A673 (cell line): ENCODE measurements around the gene PRRT4.

Experiments used
- EZH2 ChIP-seq: fragments of 200-600 bp; sonication (generic); IDR thresholded peaks from 2 replicates; pipeline ENCODE4 v1.6.1; 2017; ENCODE audit warnings: borderline replicate concordance, low read depth, mild to moderate bottlenecking, mixed read lengths, antibody characterized with exemption, low read length; ENCODE audit not compliant: poor library complexity, severe bottlenecking
- TF ChIP-seq, protein P1 (sequence below): fragments of 300-800, 200-600 bp; sonication (generic); conservative IDR thresholded peaks from 2 replicates; pipeline ENCODE4 v1.5.1; 2017; ENCODE audit warnings: low read depth, mild to moderate bottlenecking, antibody characterized with exemption, low read length, moderate library complexity, mixed read lengths

DNA sequence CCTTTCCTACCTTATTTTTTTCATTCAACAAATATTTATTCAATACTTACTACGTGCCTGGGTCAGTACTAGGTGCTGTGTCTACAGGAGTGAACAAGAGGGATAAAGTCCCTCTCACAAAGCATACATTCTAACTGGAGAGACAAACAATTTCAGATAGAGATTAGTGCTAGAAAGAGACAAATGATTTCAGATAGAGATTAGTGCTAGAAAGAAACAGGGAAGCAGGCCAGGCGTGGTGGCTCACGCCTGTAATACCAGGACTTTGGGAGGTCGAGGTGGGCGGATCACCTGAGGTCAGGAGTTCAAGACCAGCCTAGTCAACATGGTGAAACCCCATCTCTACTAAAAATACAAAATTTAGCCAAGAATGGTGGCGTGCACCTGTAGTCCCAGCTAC is 52.4 kb downstream of the PRRT4 start:
- TF ChIP-seq, protein P1, sequence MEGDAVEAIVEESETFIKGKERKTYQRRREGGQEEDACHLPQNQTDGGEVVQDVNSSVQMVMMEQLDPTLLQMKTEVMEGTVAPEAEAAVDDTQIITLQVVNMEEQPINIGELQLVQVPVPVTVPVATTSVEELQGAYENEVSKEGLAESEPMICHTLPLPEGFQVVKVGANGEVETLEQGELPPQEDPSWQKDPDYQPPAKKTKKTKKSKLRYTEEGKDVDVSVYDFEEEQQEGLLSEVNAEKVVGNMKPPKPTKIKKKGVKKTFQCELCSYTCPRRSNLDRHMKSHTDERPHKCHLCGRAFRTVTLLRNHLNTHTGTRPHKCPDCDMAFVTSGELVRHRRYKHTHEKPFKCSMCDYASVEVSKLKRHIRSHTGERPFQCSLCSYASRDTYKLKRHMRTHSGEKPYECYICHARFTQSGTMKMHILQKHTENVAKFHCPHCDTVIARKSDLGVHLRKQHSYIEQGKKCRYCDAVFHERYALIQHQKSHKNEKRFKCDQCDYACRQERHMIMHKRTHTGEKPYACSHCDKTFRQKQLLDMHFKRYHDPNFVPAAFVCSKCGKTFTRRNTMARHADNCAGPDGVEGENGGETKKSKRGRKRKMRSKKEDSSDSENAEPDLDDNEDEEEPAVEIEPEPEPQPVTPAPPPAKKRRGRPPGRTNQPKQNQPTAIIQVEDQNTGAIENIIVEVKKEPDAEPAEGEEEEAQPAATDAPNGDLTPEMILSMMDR, result no peak
- TF ChIP-seq EZH2, result no peak
